Renal pelvis (tissue), 12 donors: Measurements from ENCODE around the gene CFAP107. TPM values are rescaled to one million over a fixed set of nuclear protein-coding genes. Genes with fewer than 3 reads are reported as not detected.
"Not testable (repeated sequence)": the region's sequence is repeated elsewhere in the genome, so short reads cannot be mapped to it uniquely, and the experiment has no call there.

Experiments
- DNase-seq: peaks from one replicate; pipeline ENCODE4 v3.0.0-alpha.2; 2013
- long read RNA-seq, 16 experiments: transcript quantifications; one replicate each; lab custom pipeline, GENCODE V29; 2026
- polyA plus RNA-seq, 3 donors: library from polyadenylated mRNA; unstranded; fragments of 120-200 nt; gene quantifications; one replicate each; pipeline ENCODE4 v1.2.1, GENCODE V29; 2013; ENCODE audit not compliant: insufficient read length in 3 of 3

Gene CFAP107
- 1 to 10 TPM in 2 of 3 donors, under 1 TPM in 1; 1.00 to 1.3 (median 1.2) TPM for polyA plus RNA-seq
- long read RNA-seq, donor 1 = 0 reads
- long read RNA-seq, donor 2 = 0 reads
- long read RNA-seq, donor 3 = 0 reads
- long read RNA-seq, donor 4 = 0 reads
- long read RNA-seq, donor 5 = 0 reads
- long read RNA-seq, donor 6 = 0 reads
- long read RNA-seq, donor 7, partial matches to known transcripts = 0 of 1 reads
- long read RNA-seq, donor 7, other reads (novel, unspliced or antisense) = 0 of 1 reads
- long read RNA-seq, donor 8 = 0 reads
- long read RNA-seq, donor 9 = 0 reads
- long read RNA-seq, donor 10 = 0 reads
- long read RNA-seq, donor 11 = 0 reads
- long read RNA-seq, donor 12 = 0 reads
- long read RNA-seq, donor 13 = 0 reads
- long read RNA-seq, donor 14 = 0 reads
- long read RNA-seq, donor 15 = 0 reads
- long read RNA-seq, donor 16 = 0 reads

- peak; percentile 35 for DNase-seq
Measured at GRCh38 chr1:12745992-12746323, at the start of gene CFAP107. CFAP107 (plus strand) TSS chr1:12746200; CDS start chr1:12746431, 231 bp downstream.

GRCh38 chr1:12696658-12697057 lies 49.3 kb upstream of the CFAP107 start:
- no peak for DNase-seq

- no peak for DNase-seq
Measured at GRCh38 chr1:12697397-12697796, 48.6 kb upstream of the CFAP107 start.

- DNase-seq = no peak
Measured at GRCh38 chr1:12703821-12704451, 42.1 kb upstream of the CFAP107 start.

- no peak for DNase-seq
Measured at GRCh38 chr1:12706061-12706460, 39.9 kb upstream of the CFAP107 start.

- DNase-seq = no peak
Measured at GRCh38 chr1:12708396-12709090, 37.5 kb upstream of the CFAP107 start.

GRCh38 chr1:12709091-12709491 lies 36.9 kb upstream of the CFAP107 start:
- no peak for DNase-seq

- no peak for DNase-seq
Measured at GRCh38 chr1:12709696-12710095, 36.3 kb upstream of the CFAP107 start.

GRCh38 chr1:12711536-12711935 lies 34.5 kb upstream of the CFAP107 start:
- DNase-seq = no peak

- no peak for DNase-seq
Measured at GRCh38 chr1:12712076-12712475, 33.9 kb upstream of the CFAP107 start.

- no peak for DNase-seq
Measured at GRCh38 chr1:12712929-12713328, 33.1 kb upstream of the CFAP107 start.

GRCh38 chr1:12713651-12714050 lies 32.3 kb upstream of the CFAP107 start:
- not testable (repeated sequence) for DNase-seq

GRCh38 chr1:12714710-12715475 lies 31.1 kb upstream of the CFAP107 start:
- no peak for DNase-seq

- no peak for DNase-seq
Measured at GRCh38 chr1:12715896-12716437, 30.0 kb upstream of the CFAP107 start, which contains the start of gene AADACL3. AADACL3 (plus strand) TSS chr1:12716110; CDS start chr1:12716177, 67 bp downstream.

- no peak for DNase-seq
Measured at GRCh38 chr1:12717301-12717838, 28.6 kb upstream of the CFAP107 start.

- no peak for DNase-seq
Measured at GRCh38 chr1:12722626-12723025, 23.4 kb upstream of the CFAP107 start.

GRCh38 chr1:12728391-12728790 lies 17.6 kb upstream of the CFAP107 start:
- DNase-seq = no peak

- no peak for DNase-seq
Measured at GRCh38 chr1:12730156-12730555, 15.8 kb upstream of the CFAP107 start.

GRCh38 chr1:12731084-12731483 lies 14.9 kb upstream of the CFAP107 start:
- DNase-seq = not testable (repeated sequence)

GRCh38 chr1:12734651-12735050 lies 11.3 kb upstream of the CFAP107 start:
- no peak for DNase-seq

- no peak for DNase-seq
Measured at GRCh38 chr1:12738934-12739333, 7.1 kb upstream of the CFAP107 start.
